NCI-H510A treated with DMSO at 0.1 percent for 48 hours (cell line): ENCODE data around the gene BRSK2.
A peak's percentile ranks its signal among the peaks of the same experiment; 100 is the strongest.
"Not testable (repeated sequence)": the region's sequence is repeated elsewhere in the genome, so short reads cannot be mapped to it uniquely, and the experiment has no call there.

Experiments
- DNase-seq: peaks from one replicate; lab custom pipeline; 2025; lab: John Stamatoyannopoulos, UW

BRSK2 gene

GRCh38 chr11:1354125-1354938, 35.4 kb upstream of the BRSK2 start:
- DNase-seq: peak; percentile 3

GRCh38 chr11:1356007-1356435, 33.7 kb upstream of the BRSK2 start:
- no peak for DNase-seq

- DNase-seq: no peak
Observed at GRCh38 chr11:1356478-1356960, 33.2 kb upstream of the BRSK2 start.

- no peak for DNase-seq
Observed at GRCh38 chr11:1358286-1358685, 31.4 kb upstream of the BRSK2 start.

- DNase-seq: not testable (repeated sequence)
Observed at GRCh38 chr11:1358931-1359330, 30.8 kb upstream of the BRSK2 start.

GRCh38 chr11:1359556-1359955, 30.2 kb upstream of the BRSK2 start:
- DNase-seq: no peak

GRCh38 chr11:1360181-1360834, 29.4 kb upstream of the BRSK2 start:
- DNase-seq: no peak

- DNase-seq: no peak
Observed at GRCh38 chr11:1360835-1361357, 28.8 kb upstream of the BRSK2 start.

GRCh38 chr11:1361882-1362281, 27.9 kb upstream of the BRSK2 start:
- no peak for DNase-seq

- DNase-seq: no peak
Observed at GRCh38 chr11:1367721-1368120, 22.0 kb upstream of the BRSK2 start.

GRCh38 chr11:1368216-1368615, 21.5 kb upstream of the BRSK2 start:
- DNase-seq: no peak

GRCh38 chr11:1368966-1369365, 20.8 kb upstream of the BRSK2 start:
- DNase-seq: no peak

GRCh38 chr11:1369371-1370005, 20.2 kb upstream of the BRSK2 start:
- DNase-seq: no peak

- no peak for DNase-seq
Observed at GRCh38 chr11:1370186-1371025, 19.3 kb upstream of the BRSK2 start.

GRCh38 chr11:1371026-1371325, 18.8 kb upstream of the BRSK2 start:
- DNase-seq: no peak

GRCh38 chr11:1371377-1371776, 18.4 kb upstream of the BRSK2 start:
- no peak for DNase-seq

GRCh38 chr11:1371836-1372465, 17.8 kb upstream of the BRSK2 start:
- no peak for DNase-seq

GRCh38 chr11:1372660-1373059, 17.1 kb upstream of the BRSK2 start:
- no peak for DNase-seq

GRCh38 chr11:1373536-1374214, 16.1 kb upstream of the BRSK2 start:
- DNase-seq: no peak

GRCh38 chr11:1375161-1375954, 14.4 kb upstream of the BRSK2 start:
- no peak for DNase-seq
